Astrocyte of the cerebellum (primary cell): ENCODE results near the gene TSC1.

Experiments
- DNase-seq: peaks from one replicate; pipeline ENCODE4 v3.0.0-alpha.2; 2011; ENCODE audit warnings: low read depth
- H3K4me3 ChIP-seq: 2 replicates; pipeline ENCODE4 v1.5.1; 2011; ENCODE audit warnings: mild to moderate bottlenecking, low read depth, low read length, moderate library complexity
- in situ Hi-C: cut with HindIII; loops from 2 replicates; pipeline ENCODE4 v1.10.0; 2017; ENCODE audit warnings: low sequenced_read_pairs
- TF ChIP-seq, protein P1 (sequence below): IDR thresholded peaks from 2 replicates; pipeline ENCODE4 v1.5.1; 2012; ENCODE audit warnings: low read length, low read depth, moderate library complexity, mild to moderate bottlenecking; ENCODE audit errors: missing control alignments

TSC1 gene

DNA sequence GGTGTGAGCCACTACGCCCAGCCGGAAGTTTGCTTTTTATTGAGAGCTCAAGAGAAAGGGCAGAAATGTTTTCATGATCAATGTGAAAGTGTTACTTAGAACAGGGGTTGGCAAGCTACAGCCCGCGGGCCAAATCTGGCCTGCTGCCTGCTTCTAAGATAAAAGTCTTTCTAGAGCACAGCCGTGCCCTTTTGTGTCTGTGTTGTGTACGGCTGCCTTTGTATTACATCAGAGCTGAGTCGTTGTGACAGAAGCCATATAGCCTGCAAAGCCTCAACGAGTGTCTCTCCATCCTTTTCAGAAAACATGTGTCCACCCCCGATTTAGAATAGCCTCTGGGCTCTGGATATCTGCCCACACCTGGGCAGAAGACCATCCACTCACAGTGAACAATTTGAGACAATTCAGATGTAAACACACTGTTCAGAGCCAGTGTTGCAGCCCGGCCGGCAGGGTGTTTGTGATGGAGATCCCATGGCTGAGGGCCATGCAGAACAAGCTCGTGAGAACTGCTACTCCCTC, 95.2 kb downstream of the TSC1 start:
- in situ Hi-C loops = no loop called here
- DNase-seq = no peak

DNA sequence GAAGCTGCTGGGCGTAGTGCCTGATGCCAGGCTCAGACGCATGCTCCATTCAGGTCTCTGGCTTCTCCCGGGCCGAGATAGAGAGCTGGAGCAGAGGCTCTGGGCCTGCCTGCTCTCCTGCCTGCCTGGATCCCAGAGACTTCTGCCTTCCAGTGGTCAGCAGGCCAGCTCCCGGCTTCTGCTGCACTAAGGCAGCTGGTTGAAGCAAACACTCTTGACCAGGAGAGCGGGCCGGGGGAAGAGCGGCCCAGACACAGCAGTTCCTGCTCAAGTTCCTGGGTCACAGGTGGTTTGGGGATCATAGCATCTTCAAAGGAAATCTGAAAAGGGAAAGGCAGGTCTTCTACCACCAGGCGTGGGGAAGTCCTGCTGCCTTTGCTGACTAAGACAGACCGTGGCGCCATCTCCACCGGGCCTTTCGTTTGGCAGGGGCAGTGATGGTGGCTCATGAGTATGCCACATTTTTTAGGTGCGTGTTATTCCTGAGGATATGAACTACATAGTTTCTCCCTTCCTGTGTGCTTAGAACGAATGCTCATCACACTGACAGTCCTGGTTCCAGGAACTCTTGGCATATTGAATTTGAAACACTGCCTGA, 97.4 kb downstream of the TSC1 start:
- TF ChIP-seq, protein P1, sequence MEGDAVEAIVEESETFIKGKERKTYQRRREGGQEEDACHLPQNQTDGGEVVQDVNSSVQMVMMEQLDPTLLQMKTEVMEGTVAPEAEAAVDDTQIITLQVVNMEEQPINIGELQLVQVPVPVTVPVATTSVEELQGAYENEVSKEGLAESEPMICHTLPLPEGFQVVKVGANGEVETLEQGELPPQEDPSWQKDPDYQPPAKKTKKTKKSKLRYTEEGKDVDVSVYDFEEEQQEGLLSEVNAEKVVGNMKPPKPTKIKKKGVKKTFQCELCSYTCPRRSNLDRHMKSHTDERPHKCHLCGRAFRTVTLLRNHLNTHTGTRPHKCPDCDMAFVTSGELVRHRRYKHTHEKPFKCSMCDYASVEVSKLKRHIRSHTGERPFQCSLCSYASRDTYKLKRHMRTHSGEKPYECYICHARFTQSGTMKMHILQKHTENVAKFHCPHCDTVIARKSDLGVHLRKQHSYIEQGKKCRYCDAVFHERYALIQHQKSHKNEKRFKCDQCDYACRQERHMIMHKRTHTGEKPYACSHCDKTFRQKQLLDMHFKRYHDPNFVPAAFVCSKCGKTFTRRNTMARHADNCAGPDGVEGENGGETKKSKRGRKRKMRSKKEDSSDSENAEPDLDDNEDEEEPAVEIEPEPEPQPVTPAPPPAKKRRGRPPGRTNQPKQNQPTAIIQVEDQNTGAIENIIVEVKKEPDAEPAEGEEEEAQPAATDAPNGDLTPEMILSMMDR = no peak
- H3K4me3 ChIP-seq = no peak overlapping the region
- in situ Hi-C loops = no loop called here
- DNase-seq = no peak

More for the DNA sequence above, 95.2 kb downstream of the TSC1 start:
- TF ChIP-seq, protein P1 = no peak
- no peak overlapping the region for H3K4me3 ChIP-seq

DNA sequence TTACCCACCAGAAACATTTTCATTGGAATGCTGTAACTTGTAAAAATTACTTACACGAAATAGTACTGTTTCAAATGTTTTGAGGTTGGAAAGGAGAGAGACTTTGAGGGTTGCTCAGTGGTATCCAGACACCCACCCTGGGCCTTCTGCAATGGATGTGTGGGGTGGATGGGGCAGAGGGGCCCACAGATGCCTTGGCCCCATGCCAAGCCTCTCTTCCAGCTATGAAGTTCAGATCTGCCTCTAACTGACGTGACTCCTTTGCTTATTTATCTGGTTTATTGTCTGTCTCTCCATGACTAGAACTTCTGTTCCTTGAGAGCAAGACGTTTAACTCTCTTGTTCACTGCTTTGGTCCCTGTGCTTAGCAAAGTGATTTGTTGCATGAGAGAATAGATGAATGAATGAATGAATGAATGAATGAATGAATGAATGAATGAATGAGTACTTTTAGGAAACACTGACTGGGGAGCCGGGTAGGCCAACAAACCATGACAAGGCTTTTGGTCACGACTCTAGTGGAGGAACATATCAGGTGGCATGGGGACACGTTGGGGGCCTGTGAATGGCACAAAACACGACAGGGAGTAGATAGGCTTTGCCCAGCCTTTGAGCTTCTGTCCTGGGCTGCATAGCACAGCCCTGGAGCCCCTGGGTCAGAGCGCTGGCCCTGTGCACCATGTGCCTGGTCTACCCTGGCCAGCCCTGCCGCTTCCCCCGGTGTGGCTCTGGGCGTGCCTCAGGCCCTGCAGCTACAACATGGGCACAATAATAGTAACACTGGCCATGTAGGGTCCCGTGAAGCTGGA, 98.1 kb downstream of the TSC1 start:
- in situ Hi-C loops = no loop called here

DNA sequence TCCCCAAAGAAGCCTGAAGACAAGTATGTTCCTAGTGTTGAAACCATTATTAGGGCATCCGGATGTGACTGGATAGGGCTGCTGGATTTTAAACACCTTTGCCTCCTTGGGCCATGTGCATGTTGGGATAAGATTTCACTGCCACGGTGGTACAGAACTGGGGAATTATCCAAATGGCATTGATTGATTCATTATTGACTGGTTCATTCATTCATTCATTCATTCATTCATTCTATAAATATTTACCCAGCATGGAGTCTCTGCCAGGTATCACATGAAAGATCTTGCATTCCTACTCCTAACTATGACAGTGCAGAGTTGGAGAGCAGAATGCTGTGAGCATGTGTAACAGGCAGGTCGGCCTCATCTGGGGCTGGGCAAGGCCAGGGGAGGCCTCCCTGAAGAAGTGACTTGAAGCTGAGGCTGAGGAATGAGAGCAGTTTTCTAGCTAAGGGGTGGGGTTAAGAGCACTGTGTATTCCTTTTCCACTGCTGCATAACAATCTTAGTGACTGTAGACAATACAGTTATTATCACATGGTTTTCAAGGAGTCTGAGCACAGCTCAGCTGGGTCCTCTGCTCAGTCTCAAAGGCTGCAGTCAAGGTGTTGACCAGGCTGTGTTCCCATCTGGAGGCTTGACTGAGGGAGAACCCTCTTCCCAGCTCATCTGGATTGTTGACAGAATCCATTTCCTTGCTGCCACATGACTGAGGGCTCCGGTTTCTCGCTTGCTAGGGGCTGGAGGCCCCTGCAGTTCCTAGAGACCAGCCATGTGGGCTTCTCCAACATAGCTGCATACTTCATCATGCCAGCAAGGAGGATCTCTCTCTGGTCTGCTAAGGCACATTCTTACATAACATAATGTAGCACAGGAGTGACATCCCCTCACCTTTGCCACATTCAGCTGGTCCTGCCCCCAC, 102.0 kb downstream of the TSC1 start:
- no peak overlapping the region for H3K4me3 ChIP-seq
- in situ Hi-C loops = no loop called here
- DNase-seq = no peak
- TF ChIP-seq, protein P1 = no peak

More for the DNA sequence above, 98.1 kb downstream of the TSC1 start:
- no peak for DNase-seq
- TF ChIP-seq, protein P1 = no peak
- no peak overlapping the region for H3K4me3 ChIP-seq
